HCT116 (cell line): Measurements from ENCODE around the gene EIF2B4.

Experiments used
- CBX3 ChIP-seq: IDR thresholded peaks from 2 replicates; pipeline ENCODE4 v1.6.1; 2012; ENCODE audit warnings: low read depth
- EGR1 ChIP-seq: IDR thresholded peaks from 2 replicates; pipeline ENCODE4 v1.6.1; 2012; ENCODE audit warnings: low read depth
- EZH2 ChIP-seq: fragments of 200-600 bp; sonication (generic); IDR thresholded peaks from 2 replicates; pipeline ENCODE4 v1.6.1; 2017; ENCODE audit warnings: antibody characterized with exemption, mixed run types
- EZH2phosphoT487 ChIP-seq: fragments of 200-600 bp; IDR thresholded peaks from 2 replicates; pipeline ENCODE4 v1.6.1; 2018; ENCODE audit warnings: antibody characterized with exemption, borderline replicate concordance
- FOSL1 ChIP-seq: IDR thresholded peaks from 2 replicates; pipeline ENCODE4 v1.6.1; 2012; ENCODE audit warnings: low read depth
- JUND ChIP-seq: IDR thresholded peaks from 2 replicates; pipeline ENCODE4 v1.6.1; 2012
- POLR2A ChIP-seq: IDR thresholded peaks from 2 replicates; pipeline ENCODE4 v1.7.0; 2011; ENCODE audit warnings: borderline replicate concordance; ENCODE audit not compliant: insufficient read depth, insufficient read length; ENCODE audit errors: extremely low read depth
- POLR2AphosphoS5 ChIP-seq: IDR thresholded peaks from 2 replicates; pipeline ENCODE4 v1.6.1; 2011; ENCODE audit warnings: mild to moderate bottlenecking, low read depth, low read length, moderate library complexity
- RAD21 ChIP-seq: IDR thresholded peaks from 2 replicates; pipeline ENCODE4 v1.6.1; 2012; ENCODE audit warnings: low read depth, mild to moderate bottlenecking
- YY1 ChIP-seq: IDR thresholded peaks from 2 replicates; pipeline ENCODE4 v1.6.1; 2011; ENCODE audit warnings: low read length, low read depth, moderate library complexity, mild to moderate bottlenecking; ENCODE audit not compliant: insufficient replicate concordance; ENCODE audit errors: extremely low read depth
- TF ChIP-seq, protein P1 (sequence below), 3 experiments: fragments of 200-600 bp in 1 of 3; sonication (generic) in 1 of 3; IDR thresholded peaks in 2 of 3; conservative IDR thresholded peaks in 1 of 3; 2 replicates each; pipeline ENCODE4 v1.5.1; 2012 to 2017; ENCODE audit warnings: low read depth in 2 of 3, low read length in 2 of 3, antibody characterized with exemption in 1 of 3, borderline replicate concordance in 1 of 3, control low read depth in 1 of 3, mild to moderate bottlenecking in 1 of 3, mixed read lengths in 1 of 3, mixed run types in 1 of 3, moderate library complexity in 1 of 3; ENCODE audit not compliant: insufficient read depth in 1 of 3
- TF ChIP-seq, protein P2 (sequence below): IDR thresholded peaks from 2 replicates; pipeline ENCODE4 v1.6.1; 2012

DNA sequence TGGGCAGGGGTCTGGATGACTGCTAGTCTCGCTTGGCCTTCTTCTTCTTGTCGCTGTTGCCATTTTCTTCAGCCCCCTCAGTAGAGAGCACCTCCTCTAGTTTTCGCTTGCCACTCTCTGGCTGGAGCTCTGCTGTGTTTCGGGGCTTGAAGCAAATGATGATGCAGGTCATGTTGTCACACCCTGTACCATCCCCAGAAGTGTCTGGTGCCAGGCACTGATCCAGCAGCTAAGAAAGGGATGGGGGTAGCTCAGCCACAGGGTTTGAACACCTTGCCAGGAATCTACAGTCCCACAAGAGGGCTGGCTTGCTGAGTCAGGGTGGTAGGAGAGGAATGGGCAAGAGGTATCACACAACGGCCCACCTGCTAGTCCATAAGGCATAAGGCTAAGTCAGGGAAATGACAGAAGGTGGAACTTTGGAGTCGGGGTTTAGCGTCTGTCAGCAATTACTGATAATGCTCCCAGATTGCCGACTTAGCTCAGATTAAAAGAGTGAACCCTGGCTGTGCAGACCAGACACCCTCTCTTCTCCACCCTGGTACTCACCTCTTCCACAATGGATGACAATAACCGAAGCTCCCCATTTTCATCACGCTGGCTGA lies 11.5 kb upstream of the EIF2B4 start:
- TF ChIP-seq YY1 (no peak), EGR1 (no peak), FOSL1 (no peak), CBX3 (no peak), POLR2A (no peak), JUND (no peak), EZH2phosphoT487 (no peak), POLR2AphosphoS5 (no peak), RAD21 (no peak), EZH2 (no peak)
- TF ChIP-seq, protein P1, sequence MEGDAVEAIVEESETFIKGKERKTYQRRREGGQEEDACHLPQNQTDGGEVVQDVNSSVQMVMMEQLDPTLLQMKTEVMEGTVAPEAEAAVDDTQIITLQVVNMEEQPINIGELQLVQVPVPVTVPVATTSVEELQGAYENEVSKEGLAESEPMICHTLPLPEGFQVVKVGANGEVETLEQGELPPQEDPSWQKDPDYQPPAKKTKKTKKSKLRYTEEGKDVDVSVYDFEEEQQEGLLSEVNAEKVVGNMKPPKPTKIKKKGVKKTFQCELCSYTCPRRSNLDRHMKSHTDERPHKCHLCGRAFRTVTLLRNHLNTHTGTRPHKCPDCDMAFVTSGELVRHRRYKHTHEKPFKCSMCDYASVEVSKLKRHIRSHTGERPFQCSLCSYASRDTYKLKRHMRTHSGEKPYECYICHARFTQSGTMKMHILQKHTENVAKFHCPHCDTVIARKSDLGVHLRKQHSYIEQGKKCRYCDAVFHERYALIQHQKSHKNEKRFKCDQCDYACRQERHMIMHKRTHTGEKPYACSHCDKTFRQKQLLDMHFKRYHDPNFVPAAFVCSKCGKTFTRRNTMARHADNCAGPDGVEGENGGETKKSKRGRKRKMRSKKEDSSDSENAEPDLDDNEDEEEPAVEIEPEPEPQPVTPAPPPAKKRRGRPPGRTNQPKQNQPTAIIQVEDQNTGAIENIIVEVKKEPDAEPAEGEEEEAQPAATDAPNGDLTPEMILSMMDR (IDR thresholded peaks at IDR 0.05 in 2 of 3, conservative IDR thresholded peaks at IDR 0.05 in 1 of 3; ENCODE audit: borderline replicate concordance in 1 of 3, insufficient read depth in 1 of 3, low read depth in 2 of 3, low read length in 2 of 3), result no peak
- TF ChIP-seq, protein P2, sequence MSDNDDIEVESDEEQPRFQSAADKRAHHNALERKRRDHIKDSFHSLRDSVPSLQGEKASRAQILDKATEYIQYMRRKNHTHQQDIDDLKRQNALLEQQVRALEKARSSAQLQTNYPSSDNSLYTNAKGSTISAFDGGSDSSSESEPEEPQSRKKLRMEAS, result no peak
